ENCODE measurements around the gene PUS1. TPM values are rescaled to one million over a fixed set of nuclear protein-coding genes. Genes with fewer than 3 reads are reported as not detected.

The PUS1 gene
- total RNA-seq, 1 donor from 2014 or later: 19.9 TPM

DNA sequence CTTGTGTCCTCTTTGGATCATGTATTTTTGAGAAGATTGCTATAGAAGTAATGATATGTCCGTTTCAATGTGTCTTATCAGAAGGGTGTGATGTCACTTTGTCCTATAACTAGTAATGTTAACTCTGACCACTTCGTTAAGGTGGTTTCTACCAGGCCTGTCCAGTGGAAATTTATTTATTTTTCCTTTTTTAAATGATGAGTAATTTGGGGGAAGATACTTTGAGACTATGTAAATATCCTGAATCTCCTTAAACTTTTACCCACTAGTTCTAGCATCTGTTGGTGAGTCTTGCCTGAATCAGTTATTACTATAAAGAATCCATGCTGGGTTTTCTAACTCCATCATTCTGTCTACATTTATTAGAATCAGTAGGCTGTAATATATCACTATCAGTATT is 36.0 kb downstream of the PUS1 start:
- Histone ChIP-seq H3K27ac (no peak overlapping the region), H3K4me3 (no peak overlapping the region), H3K4me1 (peaks cover 5% of the 10 kb centered on the region), H3K27me3 (no peaks in the 10 kb centered on the region), H3K36me3 (peaks cover 14% of the 10 kb centered on the region), H3K9me3 (no peaks in the 10 kb centered on the region)
- intact Hi-C loops (cut with DNase I): no loop called here
- no peak for ATAC-seq
- TF ChIP-seq, protein P1, sequence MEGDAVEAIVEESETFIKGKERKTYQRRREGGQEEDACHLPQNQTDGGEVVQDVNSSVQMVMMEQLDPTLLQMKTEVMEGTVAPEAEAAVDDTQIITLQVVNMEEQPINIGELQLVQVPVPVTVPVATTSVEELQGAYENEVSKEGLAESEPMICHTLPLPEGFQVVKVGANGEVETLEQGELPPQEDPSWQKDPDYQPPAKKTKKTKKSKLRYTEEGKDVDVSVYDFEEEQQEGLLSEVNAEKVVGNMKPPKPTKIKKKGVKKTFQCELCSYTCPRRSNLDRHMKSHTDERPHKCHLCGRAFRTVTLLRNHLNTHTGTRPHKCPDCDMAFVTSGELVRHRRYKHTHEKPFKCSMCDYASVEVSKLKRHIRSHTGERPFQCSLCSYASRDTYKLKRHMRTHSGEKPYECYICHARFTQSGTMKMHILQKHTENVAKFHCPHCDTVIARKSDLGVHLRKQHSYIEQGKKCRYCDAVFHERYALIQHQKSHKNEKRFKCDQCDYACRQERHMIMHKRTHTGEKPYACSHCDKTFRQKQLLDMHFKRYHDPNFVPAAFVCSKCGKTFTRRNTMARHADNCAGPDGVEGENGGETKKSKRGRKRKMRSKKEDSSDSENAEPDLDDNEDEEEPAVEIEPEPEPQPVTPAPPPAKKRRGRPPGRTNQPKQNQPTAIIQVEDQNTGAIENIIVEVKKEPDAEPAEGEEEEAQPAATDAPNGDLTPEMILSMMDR (IDR thresholded peaks at IDR 0.05): no peak
- DNase-seq: no peak

GRCh38 chr12:131971226-131971625 is 42.1 kb downstream of the PUS1 start:
- intact Hi-C loops (cut with DNase I): no loop called here

GRCh38 chr12:131975228-131975627 is 46.2 kb downstream of the PUS1 start:
- no peak for DNase-seq
- intact Hi-C loops (cut with DNase I): no loop called here

More at GRCh38 chr12:131971226-131971625, 42.1 kb downstream of the PUS1 start:
- ATAC-seq (no peak), DNase-seq (no peak)
- peaks cover 11% of the 10 kb centered on the region for H3K4me1 ChIP-seq
- no peaks in the 10 kb centered on the region for H3K27me3 ChIP-seq
- peaks cover 10% of the 10 kb centered on the region for H3K36me3 ChIP-seq
- no peak overlapping the region for H3K27ac ChIP-seq
- no peak overlapping the region for H3K4me3 ChIP-seq
- H3K9me3 ChIP-seq: no peaks in the 10 kb centered on the region
- TF ChIP-seq, protein P1 (IDR thresholded peaks at IDR 0.05): no peak

GRCh38 chr12:131979606-131980005 is 50.5 kb downstream of the PUS1 start:
- no peaks in the 10 kb centered on the region for H3K4me1 ChIP-seq
- intact Hi-C loops (cut with DNase I): no loop called here
- H3K4me3 ChIP-seq: no peak overlapping the region
- TF ChIP-seq, protein P1 (IDR thresholded peaks at IDR 0.05): no peak
- H3K27me3 ChIP-seq: no peaks in the 10 kb centered on the region
- ATAC-seq: no peak
- no peaks in the 10 kb centered on the region for H3K9me3 ChIP-seq
- DNase-seq: no peak
- H3K36me3 ChIP-seq: peaks cover 52% of the 10 kb centered on the region
- H3K27ac ChIP-seq: no peak overlapping the region

More at GRCh38 chr12:131975228-131975627, 46.2 kb downstream of the PUS1 start:
- no peak for ATAC-seq
- Histone ChIP-seq H3K4me3 (no peak overlapping the region), H3K4me1 (peaks cover 7% of the 10 kb centered on the region), H3K27ac (no peak overlapping the region), H3K36me3 (peaks cover 18% of the 10 kb centered on the region), H3K9me3 (no peaks in the 10 kb centered on the region), H3K27me3 (no peaks in the 10 kb centered on the region)
- TF ChIP-seq, protein P1 (IDR thresholded peaks at IDR 0.05): no peak

DNA sequence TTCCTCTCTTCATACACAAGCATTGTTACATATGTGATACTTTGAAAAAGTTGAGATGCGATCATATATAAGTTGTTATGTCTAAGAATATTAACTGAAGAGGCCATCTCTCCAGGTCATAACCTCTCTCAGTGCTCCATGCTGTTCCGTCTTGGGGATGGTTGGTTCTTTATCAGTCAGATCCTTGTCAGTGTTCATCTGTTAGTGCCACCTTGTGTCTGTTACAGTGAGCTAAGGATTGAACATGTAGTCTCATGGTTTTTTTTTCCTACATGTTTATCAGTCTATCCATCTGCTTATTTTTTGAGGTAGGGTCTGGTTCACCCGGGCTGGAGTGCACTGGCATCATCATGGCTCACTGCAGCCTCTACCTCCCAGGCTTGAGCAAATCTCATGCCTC is 51.2 kb downstream of the PUS1 start:
- H3K9me3 ChIP-seq: no peaks in the 10 kb centered on the region
- DNase-seq: no peak
- intact Hi-C loops (cut with DNase I): no loop called here

More for the DNA sequence above, 51.2 kb downstream of the PUS1 start:
- H3K27ac ChIP-seq: no peak overlapping the region
- no peaks in the 10 kb centered on the region for H3K4me1 ChIP-seq
- H3K4me3 ChIP-seq: no peak overlapping the region
- no peak for ATAC-seq
- H3K36me3 ChIP-seq: peaks cover 58% of the 10 kb centered on the region
- H3K27me3 ChIP-seq: no peaks in the 10 kb centered on the region
- TF ChIP-seq, protein P1 (IDR thresholded peaks at IDR 0.05): no peak
